Heart left ventricle (tissue), 16 donors: ENCODE measurements around the gene PALD1. TPM values are rescaled to one million over a fixed set of nuclear protein-coding genes. Genes with fewer than 3 reads are reported as not detected.

Experiments used
- ATAC-seq, 4 donors: fragments of 200-7000 bp; cut with Tn5 transposase; one replicate each; pipeline ENCODE4 v1.9.1; 2020 to 2022; ENCODE audit warnings: moderate library complexity in 4 of 4, mild to moderate bottlenecking in 3 of 4, moderate number of reproducible peaks in 1 of 4
- DNase-seq, 5 donors: peaks; one replicate each; pipeline ENCODE4 v3.0.0-alpha.2; 2020
- H3K27ac ChIP-seq, 12 donors: fragments of 200-600 bp; sonication (generic) in 4 of 12; one replicate each; pipeline versions ENCODE4 v1.5.0 to v1.8.0; 2016 to 2022; ENCODE audit warnings: mild to moderate bottlenecking in 2 of 12
- H3K27me3 ChIP-seq, 9 donors: fragments of 200-600 bp; sonication (generic) in 2 of 9; one replicate each; pipeline versions ENCODE4 v1.5.1 to v1.8.0; 2016 to 2022; ENCODE audit warnings: mild to moderate bottlenecking in 3 of 9
- H3K36me3 ChIP-seq, 9 donors: fragments of 200-600 bp; sonication (generic) in 2 of 9; one replicate each; pipeline versions ENCODE4 v1.5.0 to v1.8.0; 2018 to 2022; ENCODE audit warnings: mild to moderate bottlenecking in 2 of 9
- H3K4me1 ChIP-seq, 12 donors: fragments of 200-600 bp; sonication (generic) in 4 of 12; one replicate each; pipeline versions ENCODE4 v1.5.0 to v1.8.0; 2016 to 2022; ENCODE audit warnings: mild to moderate bottlenecking in 3 of 12
- H3K4me3 ChIP-seq, 12 donors: fragments of 200-600 bp; sonication (generic) in 4 of 12; one replicate each; pipeline versions ENCODE4 v1.5.0 to v1.8.0; 2017 to 2022; ENCODE audit warnings: mild to moderate bottlenecking in 9 of 12, moderate library complexity in 4 of 12
- H3K9me3 ChIP-seq, 12 donors: fragments of 200-600 bp; sonication (generic) in 4 of 12; one replicate each; pipeline versions ENCODE4 v1.5.0 to v1.8.0; 2016 to 2022; ENCODE audit warnings: mild to moderate bottlenecking in 1 of 12
- POLR2A ChIP-seq, 2 donors: fragments of 450-650 bp; IDR thresholded peaks; one replicate each; pipeline ENCODE4 v1.6.1; 2017; ENCODE audit warnings: antibody characterized with exemption in 2 of 2, mild to moderate bottlenecking in 2 of 2, moderate library complexity in 2 of 2
- WGBS, 4 donors: extraction: QIAGEN DNeasy Blood & Tissue Kit in 2 of 4; methylation state at CpG; one replicate each; pipeline versions ENCODE4 v1.1.5 to v1.1.7; 2013 to 2018; 5-methylcytosine and 5-hydroxymethylcytosine counted together
- intact Hi-C, 10 donors: fragments of 100-400 bp; cut with DNase I; formaldehyde crosslinking; loops; one replicate each; pipeline versions ENCODE4 v1.11.1 to v1.14.2; 2022
- polyA plus RNA-seq, 2 donors: library from polyadenylated mRNA; stranded (reverse); fragments of 200-250 nt; gene quantifications; one replicate each; pipeline ENCODE4 v1.2.3, GENCODE V29; 2013
- total RNA-seq, 9 donors: library from RNA; depleted of rRNA in 2 of 9; stranded (reverse); fragments of >200 nt in 2 of 9; fragmentation: NEBNext Ultra II Directional in 3 of 9; extraction: Animal tissue kit (Norgen Biotek cat#: 25700) in 3 of 9; gene quantifications; one replicate each; pipeline versions ENCODE4 v1.1.0 to v1.2.4, GENCODE V29; 2016 to 2023
- TF ChIP-seq, protein P1 (sequence below), 12 donors: fragments of 200-600 bp; sonication (generic) in 4 of 12; IDR thresholded peaks; one replicate each; pipeline versions ENCODE4 v1.5.0 to v1.8.0; 2018 to 2022; ENCODE audit warnings: antibody characterized with exemption in 12 of 12, mild to moderate bottlenecking in 5 of 12
- donor health status: ischemic (EF 13 %, LVEDD 7.1; RV severe dilation, severe dysfunction).
- donor health status: healthy with polysubstance abuse.
- donor health status: DM: no; HTN: yes; CAD: no.
- donor health status: DM: no; HTN: no; CAD: no.
- donor health status: ischemic (EF 25% LVEDD 6.9; RV normal size, moderate dysfunction).
- donor health status: ischemic (EF 25% LVEDD 5.7; RV mildly dilated, moderate dysfunction).
- donor health status: healthy.
- donor health status: DM: yes; HTN: yes; CAD: no.
- donor health status: ischemic (EF 35%, LVEDD 5.7; RV mildly dilated, moderate dysfunction).
- donor health status: nonischemic (EF 11% LVEDD 7.7; RV severe dilation, severe dysfunction).
- donor health status: DM: yes; HTN: yes; CAD: no.
- donor health status: PGD.
- donor health status: ischemic (EF 29% LVEDD 5.4; RV normal size, mild dysfunction).
- donor health status: nonischemic (EF 23%, LVEDD 6.1; RV moderate dilation, normal function).

The PALD1 gene
- total and polyA plus RNA-seq, 11 donors: 2.7 to 12.3 (median 5.5) TPM

DNA sequence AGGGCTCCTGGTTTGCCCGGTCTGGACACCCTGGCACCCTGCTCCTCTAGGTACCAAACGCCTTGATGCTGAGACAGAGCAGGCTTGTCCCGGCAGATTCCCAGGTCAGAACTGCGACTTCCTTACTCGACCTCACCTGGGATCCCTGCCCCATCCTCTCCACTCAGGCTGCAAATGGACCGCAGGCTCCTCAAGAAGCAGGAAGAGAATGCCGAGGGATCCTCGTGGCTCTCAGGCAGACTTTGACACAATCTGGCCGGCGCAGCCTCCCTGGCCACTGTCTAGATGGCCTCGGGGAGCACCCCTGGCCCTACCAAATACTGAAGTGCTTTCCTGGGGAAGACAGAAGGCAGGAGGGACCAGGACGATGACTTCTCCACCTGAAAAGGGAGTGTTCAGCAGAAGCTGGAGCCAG, 36.7 kb upstream of the PALD1 start:
- TF ChIP-seq, protein P1, sequence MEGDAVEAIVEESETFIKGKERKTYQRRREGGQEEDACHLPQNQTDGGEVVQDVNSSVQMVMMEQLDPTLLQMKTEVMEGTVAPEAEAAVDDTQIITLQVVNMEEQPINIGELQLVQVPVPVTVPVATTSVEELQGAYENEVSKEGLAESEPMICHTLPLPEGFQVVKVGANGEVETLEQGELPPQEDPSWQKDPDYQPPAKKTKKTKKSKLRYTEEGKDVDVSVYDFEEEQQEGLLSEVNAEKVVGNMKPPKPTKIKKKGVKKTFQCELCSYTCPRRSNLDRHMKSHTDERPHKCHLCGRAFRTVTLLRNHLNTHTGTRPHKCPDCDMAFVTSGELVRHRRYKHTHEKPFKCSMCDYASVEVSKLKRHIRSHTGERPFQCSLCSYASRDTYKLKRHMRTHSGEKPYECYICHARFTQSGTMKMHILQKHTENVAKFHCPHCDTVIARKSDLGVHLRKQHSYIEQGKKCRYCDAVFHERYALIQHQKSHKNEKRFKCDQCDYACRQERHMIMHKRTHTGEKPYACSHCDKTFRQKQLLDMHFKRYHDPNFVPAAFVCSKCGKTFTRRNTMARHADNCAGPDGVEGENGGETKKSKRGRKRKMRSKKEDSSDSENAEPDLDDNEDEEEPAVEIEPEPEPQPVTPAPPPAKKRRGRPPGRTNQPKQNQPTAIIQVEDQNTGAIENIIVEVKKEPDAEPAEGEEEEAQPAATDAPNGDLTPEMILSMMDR (IDR thresholded peaks at IDR 0.05): no peak
- TF ChIP-seq POLR2A (IDR thresholded peaks at IDR 0.05): no peak
- ATAC-seq: no peak
- Histone ChIP-seq H3K9me3 (no peaks in the 10 kb centered on the region), H3K36me3 (no peaks in the 10 kb centered on the region), H3K4me1 (peaks cover 0 to 31% (median 15%) of the 10 kb centered on the region in 12 donors), H3K4me3 (no peak overlapping the region), H3K27ac (no peak overlapping the region), H3K27me3 (peaks cover 0 to 42% (median 27%) of the 10 kb centered on the region in 9 donors)
- WGBS, 4 donors: 45 to 73% (median 50%) methylated on average over 7 to 12 of the region's 12 CpGs
- intact Hi-C loops: loop anchor here in 1 of 10 donors (10.0 kb wide), 1 partner anchor 233 kb away; the partner anchor contains the start of gene ADAMTS14
- no peak for DNase-seq

DNA sequence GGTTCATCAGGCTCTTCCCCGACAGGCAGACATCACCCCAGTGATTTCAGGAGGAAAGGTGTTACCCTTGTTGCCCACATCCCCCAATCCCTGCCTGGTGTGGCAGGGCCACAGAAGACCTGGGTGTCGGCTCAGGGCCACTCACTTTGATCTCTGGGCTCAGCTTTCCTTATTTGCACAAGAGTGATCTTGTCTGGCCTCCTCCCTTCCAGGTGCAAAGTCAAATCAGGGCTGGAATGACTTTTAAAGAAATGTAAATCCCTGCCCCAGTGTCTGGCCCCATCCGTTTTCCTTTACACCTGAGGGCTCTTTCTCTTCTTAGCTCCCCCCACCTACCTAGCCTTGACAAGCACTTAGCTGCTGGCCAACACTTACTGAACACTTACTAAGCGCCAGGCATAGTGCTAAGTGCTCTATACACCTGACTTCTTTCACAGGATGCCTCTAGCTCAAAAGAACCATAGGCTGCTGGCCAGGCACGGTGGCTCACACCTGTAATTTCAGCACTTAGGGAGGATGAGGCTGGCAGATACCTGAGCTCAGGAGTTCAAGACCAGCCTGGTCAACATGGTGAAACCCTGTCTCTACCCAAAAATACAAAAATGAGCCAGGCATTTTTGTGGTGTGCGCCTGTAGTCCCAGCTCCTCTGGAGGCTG, 36.1 kb upstream of the PALD1 start:
- Histone ChIP-seq H3K9me3 (no peaks in the 10 kb centered on the region), H3K27me3 (peaks cover 0 to 42% (median 27%) of the 10 kb centered on the region in 9 donors), H3K27ac (no peak overlapping the region), H3K36me3 (no peaks in the 10 kb centered on the region), H3K4me3 (no peak overlapping the region), H3K4me1 (peaks cover 0 to 31% (median 15%) of the 10 kb centered on the region in 12 donors)
- DNase-seq (no peak), ATAC-seq (no peak)
- intact Hi-C loops: loop anchor here in 1 of 10 donors (10.0 kb wide), 1 partner anchor 232 kb away; the partner anchor contains the start of gene ADAMTS14
- WGBS, 4 donors: 93 to 96% (median 93%) methylated on average over 6 of the region's 6 CpGs
- no peak for TF ChIP-seq POLR2A (IDR thresholded peaks at IDR 0.05)
- TF ChIP-seq, protein P1 (IDR thresholded peaks at IDR 0.05): no peak

DNA sequence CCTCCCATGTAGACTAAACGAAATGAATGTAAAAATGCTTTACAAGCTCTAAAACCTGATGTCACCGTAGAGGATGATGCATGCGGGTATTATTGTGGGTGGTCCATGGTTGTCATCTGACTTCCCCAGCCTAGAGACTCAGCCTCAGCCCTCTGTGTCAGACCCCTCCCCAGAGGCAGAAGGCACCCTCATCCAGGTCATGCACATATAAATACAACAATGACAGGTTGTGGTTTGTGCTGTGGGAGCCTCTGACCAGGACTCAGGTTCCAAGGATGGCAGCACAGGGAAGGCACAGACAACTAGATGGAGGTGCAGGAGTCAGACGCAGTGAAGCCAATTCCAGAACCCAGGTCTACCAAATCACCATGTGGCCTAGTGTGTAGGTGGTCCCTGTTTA, 33.8 kb upstream of the PALD1 start:
- DNase-seq (peak in 1 of 5 donors; percentile 14), ATAC-seq (no peak)
- intact Hi-C loops: loop anchor here in 1 of 10 donors (10.0 kb wide), 1 partner anchor 230 kb away; the partner anchor contains the start of gene ADAMTS14
- no peak overlapping the region for H3K27ac ChIP-seq
- WGBS, 4 donors: 93 to 100% (median 95%) methylated on average over 4 of the region's 4 CpGs
- no peaks in the 10 kb centered on the region for H3K36me3 ChIP-seq
- H3K27me3 ChIP-seq: peaks cover 0 to 33% (median 27%) of the 10 kb centered on the region in 9 donors
- peaks cover 0 to 33% (median 15%) of the 10 kb centered on the region in 12 donors for H3K4me1 ChIP-seq
- H3K4me3 ChIP-seq: no peak overlapping the region
- H3K9me3 ChIP-seq: no peaks in the 10 kb centered on the region
- TF ChIP-seq, protein P1 (IDR thresholded peaks at IDR 0.05): no peak
- no peak for TF ChIP-seq POLR2A (IDR thresholded peaks at IDR 0.05)
